Activated CD8-positive, alpha-beta T cell treated with anti-CD3 and anti-CD28 coated beads for 36 hours (primary cell): ENCODE results near the gene MYO16. TPM values are rescaled to one million over a fixed set of nuclear protein-coding genes. Genes with fewer than 3 reads are reported as not detected.

Experiments used
- ATAC-seq: fragments of 200-7000 bp; cut with Tn5 transposase; one replicate; pipeline ENCODE4 v1.10.0; 2021; ENCODE audit warnings: mild to moderate bottlenecking, moderate library complexity
- CTCF ChIA-PET: fragments of 350-600 bp; sonication (Branson Sonifier 250); formaldehyde crosslinking; loops from one replicate; lab custom pipeline; 2021; ENCODE audit warnings: antibody characterized with exemption; lab: Charles Lee
- POLR2A ChIA-PET: fragments of 350-600 bp; sonication (Branson Sonifier 250); formaldehyde crosslinking; loops from one replicate; lab custom pipeline; 2021; ENCODE audit warnings: antibody characterized with exemption; lab: Charles Lee
- DNase-seq: peaks from one replicate; pipeline ENCODE4 v3.0.0-alpha.2; 2020
- H3K27ac Mint-ChIP-seq: one replicate; pipeline ENCODE4 v1.8.0; 2021; ENCODE audit warnings: mild to moderate bottlenecking, mixed read lengths
- H3K27me3 Mint-ChIP-seq: one replicate; pipeline ENCODE4 v1.8.0; 2021; ENCODE audit warnings: mixed read lengths
- H3K36me3 Mint-ChIP-seq: one replicate; pipeline ENCODE4 v1.8.0; 2021; ENCODE audit warnings: low read depth, mixed read lengths
- H3K4me1 Mint-ChIP-seq: one replicate; pipeline ENCODE4 v1.8.0; 2021; ENCODE audit warnings: low read depth, mixed read lengths
- H3K4me3 Mint-ChIP-seq: one replicate; pipeline ENCODE4 v1.8.0; 2021; ENCODE audit warnings: mild to moderate bottlenecking, moderate library complexity, mixed read lengths
- H3K9me3 Mint-ChIP-seq: one replicate; pipeline ENCODE4 v1.8.0; 2021; ENCODE audit warnings: mixed read lengths
- CTCF ChIP-seq: fragments of 200-600 bp; IDR thresholded peaks from one replicate; pipeline ENCODE4 v1.8.0; 2022; ENCODE audit warnings: antibody characterized with exemption, mild to moderate bottlenecking
- intact Hi-C: fragments of 100-400 bp; cut with micrococcal nuclease; formaldehyde crosslinking; loops from one replicate; pipeline ENCODE4 v1.10.0; 2022
- total RNA-seq, 2 experiments: library from RNA; stranded (reverse); gene quantifications; one replicate each; pipeline ENCODE4 v1.2.3, GENCODE V29; 2021

The MYO16 gene
- total RNA-seq, 2 experiments from 2014 or later, result not detected

GRCh38 chr13:109009756-109010155, 380.3 kb downstream of the MYO16 start:
- CTCF ChIA-PET, result no interaction called here
- no peak for ATAC-seq

GRCh38 chr13:109010912-109011311, 381.5 kb downstream of the MYO16 start:
- no peak for DNase-seq
- ChIA-PET POLR2A (no interaction called here), CTCF (no interaction called here)
- no peak overlapping the region for H3K4me3 Mint-ChIP-seq
- ATAC-seq, result no peak
- H3K27me3 Mint-ChIP-seq, result no peaks in the 10 kb centered on the region
- H3K9me3 Mint-ChIP-seq, result no peaks in the 10 kb centered on the region
- TF ChIP-seq CTCF, result no peak
- no peaks in the 10 kb centered on the region for H3K36me3 Mint-ChIP-seq
- no peaks in the 10 kb centered on the region for H3K4me1 Mint-ChIP-seq
- intact Hi-C loops, result no loop called here
- H3K27ac Mint-ChIP-seq, result no peak overlapping the region

More at GRCh38 chr13:109009756-109010155, 380.3 kb downstream of the MYO16 start:
- DNase-seq, result no peak
- no peak overlapping the region for H3K4me3 Mint-ChIP-seq
- intact Hi-C loops, result no loop called here
- POLR2A ChIA-PET, result no interaction called here
- no peak overlapping the region for H3K27ac Mint-ChIP-seq
- TF ChIP-seq CTCF, result no peak
- no peaks in the 10 kb centered on the region for H3K9me3 Mint-ChIP-seq
- H3K4me1 Mint-ChIP-seq, result no peaks in the 10 kb centered on the region
- H3K36me3 Mint-ChIP-seq, result no peaks in the 10 kb centered on the region
- H3K27me3 Mint-ChIP-seq, result no peaks in the 10 kb centered on the region

- Mint-ChIP-seq H3K36me3 (no peaks in the 10 kb centered on the region), H3K27me3 (no peaks in the 10 kb centered on the region), H3K27ac (no peak overlapping the region), H3K9me3 (no peaks in the 10 kb centered on the region), H3K4me3 (no peak overlapping the region), H3K4me1 (no peaks in the 10 kb centered on the region)
- no peak for DNase-seq
- no peak for TF ChIP-seq CTCF
- ChIA-PET POLR2A (no interaction called here), CTCF (no interaction called here)
- ATAC-seq, result no peak
- intact Hi-C loops, result no loop called here
Measured at GRCh38 chr13:109012115-109012514, 382.7 kb downstream of the MYO16 start.

GRCh38 chr13:109021558-109021957, 392.1 kb downstream of the MYO16 start:
- TF ChIP-seq CTCF, result no peak
- intact Hi-C loops, result no loop called here

DNA sequence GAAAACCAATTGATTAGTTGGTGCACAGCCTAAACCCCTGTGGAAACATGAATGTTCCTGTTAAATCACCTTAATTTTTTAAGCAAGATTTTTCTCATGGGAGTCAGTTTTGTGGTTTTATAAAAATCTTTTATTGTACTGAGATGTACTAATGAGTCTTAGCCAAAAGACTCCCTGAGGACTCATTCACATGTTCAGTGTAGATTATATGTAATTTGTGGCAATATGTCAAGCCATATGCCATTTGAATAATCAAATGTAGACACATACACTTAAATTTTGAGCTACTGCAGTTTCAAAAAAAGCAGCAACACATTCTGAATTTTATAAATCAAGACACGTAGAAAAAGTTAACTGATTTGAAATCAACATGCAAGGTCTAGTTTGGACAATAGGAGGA, 395.2 kb downstream of the MYO16 start:
- no peaks in the 10 kb centered on the region for H3K27me3 Mint-ChIP-seq
- POLR2A ChIA-PET, result no interaction called here
- intact Hi-C loops, result no loop called here
- no peaks in the 10 kb centered on the region for H3K9me3 Mint-ChIP-seq
- no peaks in the 10 kb centered on the region for H3K4me1 Mint-ChIP-seq
- ATAC-seq, result no peak
- H3K36me3 Mint-ChIP-seq, result no peaks in the 10 kb centered on the region
- no peak for TF ChIP-seq CTCF
- no peak overlapping the region for H3K4me3 Mint-ChIP-seq
- H3K27ac Mint-ChIP-seq, result no peak overlapping the region
- CTCF ChIA-PET, result no interaction called here
- DNase-seq, result no peak

More at GRCh38 chr13:109021558-109021957, 392.1 kb downstream of the MYO16 start:
- Mint-ChIP-seq H3K27ac (no peak overlapping the region), H3K9me3 (no peaks in the 10 kb centered on the region), H3K27me3 (peaks cover 4% of the 10 kb centered on the region), H3K36me3 (no peaks in the 10 kb centered on the region), H3K4me3 (no peak overlapping the region), H3K4me1 (no peaks in the 10 kb centered on the region)
- ATAC-seq (no peak), DNase-seq (no peak)
- ChIA-PET POLR2A (no interaction called here), CTCF (interaction anchor here (1.8 kb wide), 1 partner anchor 60 kb away, joined by 5 read pairs; no protein-coding TSS in a partner anchor)
